GM18502 (cell line): ENCODE results near the gene EDEM2.
"Not testable (repeated sequence)": the region's sequence is repeated elsewhere in the genome, so short reads cannot be mapped to it uniquely, and the experiment has no call there.

ENCODE experiments used
- ATAC-seq: cut with Tn5 transposase; IDR thresholded peaks from one replicate; pipeline ENCODE4 v1.9.1; 2021; ENCODE audit warnings: mild to moderate bottlenecking; ENCODE audit not compliant: unreplicated experiment, poor library complexity

The EDEM2 gene

DNA sequence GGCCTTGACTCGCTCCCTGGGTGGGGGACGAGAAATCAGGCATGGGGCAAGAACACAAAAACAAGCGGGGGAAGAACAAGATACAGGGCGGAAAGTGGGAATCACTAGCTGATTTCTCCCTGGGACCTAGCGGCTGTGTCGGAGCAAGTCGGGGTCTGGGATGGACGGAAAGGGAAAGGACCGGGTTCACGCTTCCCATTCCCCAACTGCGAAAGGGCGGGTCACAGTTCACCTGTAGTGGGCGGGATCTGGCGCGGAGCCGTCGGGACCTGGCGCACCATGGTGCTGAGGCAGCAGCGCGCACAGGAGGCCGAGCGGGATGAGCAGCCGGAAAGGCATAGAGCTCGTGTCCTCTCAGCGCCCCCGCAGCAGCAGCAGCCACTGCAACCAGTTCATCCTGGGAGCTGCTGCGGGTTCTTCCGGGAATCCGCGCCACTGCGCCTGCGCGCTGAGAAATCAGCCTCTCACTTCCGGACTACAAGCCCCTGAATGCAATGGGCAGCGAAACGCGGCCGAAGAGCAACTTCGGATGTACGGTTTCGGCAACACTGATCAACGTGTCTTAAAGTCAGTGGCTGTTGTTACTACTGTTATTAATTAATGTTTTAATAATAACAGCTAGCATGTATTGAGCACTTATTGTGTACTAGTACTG is at the start of gene EDEM2:
Gene EDEM2 (minus strand): TSS at position 417 of the 655 bp plus-strand sequence. CDS start 78 bp downstream, at position 339.
- ATAC-seq = peak; percentile 81

GRCh38 chr20:35196313-35196712 is 49.2 kb upstream of the EDEM2 start:
- no peak for ATAC-seq

DNA sequence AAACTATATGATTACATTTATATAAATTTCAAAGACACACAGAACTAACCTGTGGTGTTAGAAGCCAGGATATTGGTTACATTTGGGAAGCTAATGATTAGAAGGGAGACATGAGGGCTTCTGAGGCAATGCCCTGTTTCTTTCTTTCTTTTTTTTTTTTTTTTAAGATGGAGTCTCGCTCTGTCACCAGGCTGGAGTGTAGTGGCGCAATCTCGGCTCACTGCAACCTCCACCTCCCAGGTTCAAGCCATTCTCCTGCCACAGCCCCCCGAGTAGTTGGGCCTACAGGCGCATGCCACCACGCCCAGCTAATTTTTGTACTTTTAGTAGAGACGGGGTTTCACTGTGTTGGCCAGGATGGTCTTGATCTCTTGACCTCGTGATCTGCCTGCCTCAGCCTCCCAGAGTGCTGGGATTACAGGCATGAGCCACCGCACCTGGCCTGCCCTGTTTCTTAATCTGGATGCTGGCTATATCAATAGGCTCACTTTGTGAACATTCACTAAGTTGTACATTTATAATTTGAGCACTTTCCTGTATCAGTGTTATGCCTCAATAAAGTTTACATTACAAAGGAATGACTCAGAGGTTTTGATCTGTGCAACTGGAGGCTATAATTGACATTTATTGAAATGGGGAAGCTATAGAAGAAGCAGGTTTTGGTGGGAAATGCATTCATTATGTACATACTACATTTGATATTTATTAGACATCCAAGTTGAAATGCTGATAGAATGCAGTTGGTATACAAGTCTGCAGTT is 46.1 kb upstream of the EDEM2 start:
- not testable (repeated sequence) for ATAC-seq

DNA sequence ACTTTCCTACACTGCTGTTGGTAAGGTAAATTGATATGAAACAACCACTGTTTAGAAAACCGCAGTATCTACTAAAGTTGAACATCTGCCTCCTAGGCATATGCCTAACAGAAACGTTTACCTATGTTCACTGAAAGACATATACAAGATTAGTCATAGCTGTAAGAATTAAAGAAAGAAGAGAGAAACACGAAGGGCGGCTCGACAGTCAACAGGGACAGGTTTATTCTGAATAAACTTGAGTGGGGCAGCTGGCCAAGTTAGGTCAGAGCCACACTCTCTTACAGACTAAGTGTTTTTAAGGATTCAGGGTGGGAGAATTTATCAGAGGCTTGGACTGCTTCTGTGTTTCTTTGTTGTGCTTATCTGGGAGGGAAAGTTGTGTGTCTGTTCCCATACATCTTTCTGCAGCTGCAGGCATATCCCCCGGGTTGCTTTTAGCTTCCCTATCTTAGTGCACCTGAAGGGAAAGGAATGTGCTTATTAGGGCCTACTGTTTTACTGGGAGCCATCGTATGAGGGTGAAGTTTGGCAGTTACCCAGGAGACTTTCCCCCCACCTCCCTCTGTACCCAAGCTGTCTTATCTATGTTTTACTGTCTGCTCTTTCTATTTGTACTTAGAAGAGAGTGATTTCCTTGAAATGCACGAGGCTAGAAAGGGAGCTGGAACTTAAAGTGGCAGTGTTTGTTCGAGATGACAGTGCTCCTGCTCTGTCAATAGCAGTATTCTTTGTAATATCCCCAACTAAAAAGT is 45.2 kb upstream of the EDEM2 start:
- no peak for ATAC-seq

DNA sequence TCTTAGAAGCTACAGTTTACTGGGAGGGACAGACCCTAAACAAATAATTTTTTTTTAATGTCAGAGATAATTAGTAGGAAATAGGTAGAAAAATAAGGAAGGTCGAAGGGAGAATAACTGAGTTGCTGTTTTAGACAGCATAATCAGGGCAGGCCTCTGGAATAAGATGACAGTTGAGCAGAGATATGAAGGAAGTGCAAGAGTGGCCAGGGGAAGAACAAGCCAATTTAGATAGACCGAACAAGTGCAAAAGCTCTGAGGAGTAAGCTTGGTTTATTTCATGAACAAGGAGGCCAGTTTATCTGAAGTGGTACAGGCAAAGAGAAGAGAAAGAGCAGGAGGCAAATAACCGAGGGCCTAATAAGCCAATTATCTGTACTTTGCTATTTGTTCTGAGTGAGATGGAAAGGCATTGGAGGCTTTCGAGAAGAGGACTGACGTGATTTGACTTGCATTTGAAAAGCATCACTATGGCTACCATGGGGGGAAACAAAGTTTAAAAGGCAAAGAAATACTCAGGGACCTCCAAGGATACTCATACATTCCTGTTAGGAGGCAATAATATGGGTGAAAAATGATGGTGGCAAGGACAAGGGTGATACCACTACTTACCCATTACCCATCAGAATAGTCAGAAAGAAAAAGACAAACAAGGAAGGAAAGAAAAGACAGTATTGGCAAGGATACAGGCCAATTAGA is 44.4 kb upstream of the EDEM2 start:
- no peak for ATAC-seq

DNA sequence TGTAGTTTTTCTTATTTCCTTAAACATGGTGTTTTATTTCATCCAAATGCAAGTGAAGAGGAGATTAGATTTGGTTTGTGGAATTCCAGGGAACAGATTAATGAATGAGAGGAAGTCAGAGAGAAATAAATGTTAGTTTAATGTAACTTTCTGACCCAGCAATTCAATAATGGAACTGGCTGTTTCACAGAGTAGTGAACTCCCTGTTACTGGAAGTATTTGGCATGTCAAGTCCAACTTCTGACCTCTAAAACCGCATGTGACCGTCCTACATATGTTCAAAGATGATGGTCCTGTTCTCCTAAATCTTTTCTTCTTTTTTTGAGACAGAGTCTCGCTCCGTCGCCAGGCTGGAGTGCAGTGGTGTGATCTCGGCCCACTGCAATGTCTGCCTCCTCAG is 43.4 kb upstream of the EDEM2 start:
- ATAC-seq = no peak

DNA sequence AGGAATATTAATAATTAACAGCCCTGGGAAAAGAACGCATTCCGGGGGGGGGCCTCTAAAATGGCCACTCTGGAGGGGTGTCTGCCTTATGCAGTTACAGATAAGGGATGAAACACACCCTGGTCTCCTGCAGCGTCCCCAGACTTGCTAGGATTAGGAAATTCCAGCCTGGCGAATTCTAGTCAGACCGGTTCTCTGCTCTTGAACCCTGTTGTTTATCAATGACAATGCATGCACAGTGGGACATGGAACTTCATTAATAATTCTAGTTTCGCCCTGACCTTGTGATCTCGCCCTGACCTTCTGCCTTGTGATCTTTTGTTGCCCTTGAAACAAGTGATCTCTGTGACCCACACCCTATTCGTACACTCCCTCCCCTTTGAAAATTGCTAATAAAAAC is 42.1 kb upstream of the EDEM2 start:
- not testable (repeated sequence) for ATAC-seq

DNA sequence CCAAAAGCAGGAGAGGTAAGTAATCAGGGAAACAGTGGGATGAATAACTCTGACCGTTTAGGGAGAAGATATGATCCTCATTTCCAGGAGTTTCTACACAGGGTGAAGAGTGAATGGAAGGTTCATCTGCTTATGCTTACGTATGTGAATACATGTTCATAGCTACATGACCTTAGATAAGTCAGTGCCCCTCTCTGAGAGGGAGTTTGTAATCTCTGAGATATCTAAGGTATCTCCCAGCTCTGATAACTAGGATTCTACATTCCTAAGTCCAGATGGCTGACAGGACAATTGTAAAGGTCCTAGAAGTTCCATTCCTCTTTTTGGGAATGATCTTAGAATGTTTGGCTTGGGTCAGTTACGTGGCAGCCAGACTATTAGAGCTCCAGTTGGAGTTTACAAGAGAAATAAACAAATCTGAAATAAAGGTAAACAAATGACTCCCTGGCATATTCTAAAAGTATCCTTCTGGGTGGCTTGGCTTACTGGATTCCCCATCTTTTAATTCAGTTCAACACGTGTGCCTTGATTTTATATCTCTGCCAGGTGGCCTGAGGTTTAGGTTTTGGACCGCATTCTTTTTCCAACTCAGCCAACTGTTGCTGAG is 40.6 kb upstream of the EDEM2 start:
- ATAC-seq = no peak

DNA sequence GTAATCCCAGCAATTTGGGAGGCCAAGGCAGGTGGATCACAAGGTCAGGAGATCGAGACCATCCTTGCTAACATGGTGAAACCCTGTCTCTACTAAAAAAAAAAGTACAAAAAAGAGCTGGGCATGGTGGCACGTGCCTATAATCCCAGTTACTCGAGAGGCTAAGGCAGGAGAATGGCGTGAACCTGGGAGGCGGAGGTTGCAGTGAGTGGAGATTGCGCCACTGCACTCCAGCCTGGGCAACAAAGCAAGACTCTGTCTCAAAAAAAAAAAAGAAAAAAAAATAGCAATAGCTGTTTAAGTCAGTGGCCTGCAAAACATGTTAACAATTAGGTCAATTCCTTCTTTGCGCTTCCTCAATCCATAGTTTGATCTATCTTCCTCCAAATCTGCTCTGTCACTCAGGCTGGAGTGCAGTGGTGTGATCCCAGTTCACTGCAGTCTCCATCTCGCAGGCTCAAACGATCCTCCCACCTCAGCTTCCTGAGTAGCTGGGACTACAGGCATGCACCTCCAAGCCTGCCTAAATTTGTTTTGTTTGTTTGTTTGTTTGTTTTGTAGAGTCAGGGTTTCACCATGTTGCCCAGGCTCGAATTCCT is 39.7 kb upstream of the EDEM2 start:
- ATAC-seq = not testable (repeated sequence)

GRCh38 chr20:35181731-35182130 is 34.6 kb upstream of the EDEM2 start:
- no peak for ATAC-seq

DNA sequence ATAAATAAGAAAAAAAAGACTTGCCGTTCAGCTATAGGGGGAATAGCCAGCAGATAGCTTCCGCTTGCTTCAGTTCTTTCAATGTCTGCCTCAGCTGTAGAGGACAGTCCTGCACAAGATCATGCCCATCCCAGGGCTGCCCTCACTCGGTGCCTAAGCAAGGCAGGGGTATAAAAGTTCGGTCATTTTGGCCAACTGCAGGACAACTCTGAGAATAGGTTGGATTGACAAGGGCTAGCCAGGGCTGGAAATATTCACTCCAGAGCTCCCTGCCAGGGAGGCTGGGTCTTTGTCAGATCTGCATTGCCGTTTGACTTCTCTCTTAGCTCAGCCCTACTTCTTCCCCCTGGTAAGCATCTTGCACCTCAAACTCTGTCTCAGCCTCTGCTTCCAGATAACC is 33.1 kb upstream of the EDEM2 start:
- no peak for ATAC-seq

GRCh38 chr20:35179292-35180212 is 32.4 kb upstream of the EDEM2 start:
- no peak for ATAC-seq

DNA sequence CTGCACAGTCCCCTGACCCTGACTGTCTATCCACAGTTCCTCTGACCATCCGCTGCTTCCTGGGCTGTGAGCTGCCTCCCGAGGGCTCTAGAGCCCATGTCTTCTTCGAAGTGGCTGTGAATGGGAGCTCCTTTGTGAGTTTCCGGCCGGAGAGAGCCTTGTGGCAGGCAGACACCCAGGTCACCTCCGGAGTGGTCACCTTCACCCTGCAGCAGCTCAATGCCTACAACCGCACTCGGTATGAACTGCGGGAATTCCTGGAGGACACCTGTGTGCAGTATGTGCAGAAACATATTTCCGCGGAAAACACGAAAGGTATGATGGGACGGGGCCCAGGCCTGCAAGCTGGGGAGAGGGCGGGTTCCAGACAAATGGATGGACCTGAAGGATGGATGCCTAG is 29.0 kb upstream of the EDEM2 start:
- ATAC-seq = no peak

GRCh38 chr20:35174458-35175216 is 27.5 kb upstream of the EDEM2 start:
- no peak for ATAC-seq

DNA sequence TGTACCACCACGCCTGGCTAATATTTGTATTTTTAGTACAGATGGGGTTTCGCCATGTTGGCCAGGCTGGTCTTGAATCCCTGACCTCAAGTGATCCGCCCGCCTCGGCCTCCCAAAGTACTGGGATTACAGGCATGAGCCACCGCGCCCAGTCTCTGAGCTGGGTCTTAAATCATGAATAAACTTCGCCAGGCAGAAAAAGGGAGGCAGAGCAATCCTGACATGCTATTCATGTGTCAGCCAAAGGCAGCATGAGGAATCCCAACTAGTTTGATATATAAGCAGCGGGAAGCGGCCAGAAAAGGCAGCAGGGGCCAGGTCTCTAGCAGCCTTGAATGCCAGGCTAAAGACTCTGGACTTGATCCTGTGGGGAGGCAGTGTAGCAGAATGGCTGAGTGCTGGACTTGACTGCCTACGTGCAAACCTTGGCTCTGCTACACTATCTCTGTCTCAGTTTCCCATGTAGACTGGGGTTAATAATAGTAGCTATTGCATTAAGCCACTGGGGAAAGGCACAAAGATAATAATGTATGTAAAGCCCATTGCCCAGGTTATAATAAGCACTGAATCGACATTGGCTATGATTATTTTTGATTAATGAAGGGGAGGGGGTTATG is 26.5 kb upstream of the EDEM2 start:
- ATAC-seq = no peak

GRCh38 chr20:35172434-35172806 is 25.3 kb upstream of the EDEM2 start:
- no peak for ATAC-seq

DNA sequence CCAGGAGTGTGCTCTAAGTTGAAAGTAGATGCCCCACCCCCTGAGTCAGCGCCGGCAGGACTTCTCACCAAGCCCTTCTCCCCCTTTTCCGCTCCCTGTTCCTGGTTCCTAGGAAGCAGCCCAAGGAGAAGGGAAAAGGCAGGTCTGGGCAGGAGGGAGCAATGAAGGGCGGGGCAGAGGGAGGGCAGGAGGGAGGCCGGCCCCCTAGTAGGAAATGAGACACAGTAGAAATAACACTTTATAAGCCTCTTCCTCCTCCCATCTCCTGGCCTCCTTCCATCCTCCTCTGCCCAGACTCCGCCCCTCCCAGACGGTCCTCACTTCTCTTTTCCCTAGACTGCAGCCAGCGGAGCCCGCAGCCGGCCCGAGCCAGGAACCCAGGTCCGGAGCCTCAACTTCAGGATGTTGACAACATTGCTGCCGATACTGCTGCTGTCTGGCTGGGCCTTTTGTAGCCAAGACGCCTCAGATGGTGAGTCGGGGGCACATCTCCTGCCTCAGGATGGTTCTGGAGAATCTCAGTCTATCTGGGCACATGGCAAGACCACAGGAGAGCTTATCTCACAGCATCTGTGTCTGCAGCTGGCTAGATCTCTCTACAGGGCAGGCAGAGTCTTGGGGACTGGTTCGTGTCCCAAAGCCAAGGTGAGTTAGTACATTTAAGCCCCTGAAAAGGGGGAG is 24.8 kb upstream of the EDEM2 start, which contains the start of gene PROCR:
Gene PROCR (plus strand): TSS at position 320 of the 681 bp plus-strand sequence. CDS start 83 bp downstream, at position 403.
- ATAC-seq = no peak
